Sigmoid colon (tissue), 7 donors: ENCODE data around the gene BTNL3. TPM values are rescaled to one million over a fixed set of nuclear protein-coding genes. Genes with fewer than 3 reads are reported as not detected.

ENCODE experiments used
- DNase-seq: peaks from one replicate; pipeline ENCODE4 v3.0.0-alpha.2; 2019
- H3K27ac ChIP-seq, 4 donors: fragments of 200-600 bp; sonication (generic); one replicate each; pipeline ENCODE4 v1.5.1; 2016 to 2019; ENCODE audit warnings: mild to moderate bottlenecking in 1 of 4
- H3K27me3 ChIP-seq, 3 donors: fragments of 200-600 bp; sonication (generic); one replicate each; pipeline ENCODE4 v1.5.1; 2019; ENCODE audit warnings: mild to moderate bottlenecking in 1 of 3
- H3K36me3 ChIP-seq, 4 donors: fragments of 200-600 bp; sonication (generic); one replicate each; pipeline ENCODE4 v1.5.1; 2016 to 2019
- H3K4me1 ChIP-seq, 4 donors: fragments of 200-600 bp; sonication (generic); one replicate each; pipeline ENCODE4 v1.5.1; 2017 to 2019
- H3K4me3 ChIP-seq, 4 donors: fragments of 200-600 bp; sonication (generic); one replicate each; pipeline ENCODE4 v1.5.1; 2017 to 2019; ENCODE audit warnings: mild to moderate bottlenecking in 2 of 4, moderate library complexity in 1 of 4
- H3K9me3 ChIP-seq, 4 donors: fragments of 200-600 bp in 3 of 4; sonication (generic) in 3 of 4; one replicate each; pipeline versions ENCODE4 v1.5.1 to v1.6.1; 2013 to 2019
- EP300 ChIP-seq, 4 donors: sonication (generic); formaldehyde crosslinking; IDR thresholded peaks; one replicate each; pipeline ENCODE4 v1.6.1; 2017; ENCODE audit warnings: antibody characterized with exemption in 4 of 4
- POLR2A ChIP-seq, 2 donors: fragments of 450-650 bp; IDR thresholded peaks; one replicate each; pipeline ENCODE4 v1.6.1; 2016; ENCODE audit warnings: antibody characterized with exemption in 2 of 2, mild to moderate bottlenecking in 2 of 2, moderate library complexity in 2 of 2
- POLR2AphosphoS5 ChIP-seq, 4 donors: sonication (generic); formaldehyde crosslinking; IDR thresholded peaks; one replicate each; pipeline ENCODE4 v1.6.1; 2017; ENCODE audit warnings: antibody characterized with exemption in 4 of 4
- WGBS, 2 donors: extraction: QIAGEN DNeasy Blood & Tissue Kit; methylation state at CpG; one replicate each; pipeline ENCODE4 v1.1.7; 2013; 5-methylcytosine and 5-hydroxymethylcytosine counted together
- intact Hi-C: fragments of 100-400 bp; cut with DNase I; formaldehyde crosslinking; loops from one replicate; pipeline ENCODE4 v1.15.1; 2023
- polyA plus RNA-seq, 3 donors: library from polyadenylated mRNA; stranded (reverse); fragments of 200-250 nt; gene quantifications; one replicate each; pipeline ENCODE4 v1.2.3, GENCODE V29; 2013
- total RNA-seq, 4 donors: library from RNA; depleted of rRNA; stranded (reverse); fragments of >200 nt; gene quantifications; one replicate each; pipeline ENCODE4 v1.1.0, GENCODE V29; 2016
- TF ChIP-seq, protein P1 (sequence below), 4 experiments: fragments of 450-650 bp in 3 of 4; fragments of 200-600 bp in 1 of 4; IDR thresholded peaks; one replicate each; pipeline ENCODE4 v1.5.1; 2016 to 2019; ENCODE audit warnings: antibody characterized with exemption in 4 of 4, mild to moderate bottlenecking in 3 of 4, moderate library complexity in 2 of 4
- donor health status: healthy with polysubstance abuse.
- donor health status: Bipolar disorder and iron deficiency.
- donor health status: healthy.

The BTNL3 gene
- total and polyA plus RNA-seq, 7 donors = 0.36 to 25.6 (median 18.1) TPM; not detected in 3

DNA sequence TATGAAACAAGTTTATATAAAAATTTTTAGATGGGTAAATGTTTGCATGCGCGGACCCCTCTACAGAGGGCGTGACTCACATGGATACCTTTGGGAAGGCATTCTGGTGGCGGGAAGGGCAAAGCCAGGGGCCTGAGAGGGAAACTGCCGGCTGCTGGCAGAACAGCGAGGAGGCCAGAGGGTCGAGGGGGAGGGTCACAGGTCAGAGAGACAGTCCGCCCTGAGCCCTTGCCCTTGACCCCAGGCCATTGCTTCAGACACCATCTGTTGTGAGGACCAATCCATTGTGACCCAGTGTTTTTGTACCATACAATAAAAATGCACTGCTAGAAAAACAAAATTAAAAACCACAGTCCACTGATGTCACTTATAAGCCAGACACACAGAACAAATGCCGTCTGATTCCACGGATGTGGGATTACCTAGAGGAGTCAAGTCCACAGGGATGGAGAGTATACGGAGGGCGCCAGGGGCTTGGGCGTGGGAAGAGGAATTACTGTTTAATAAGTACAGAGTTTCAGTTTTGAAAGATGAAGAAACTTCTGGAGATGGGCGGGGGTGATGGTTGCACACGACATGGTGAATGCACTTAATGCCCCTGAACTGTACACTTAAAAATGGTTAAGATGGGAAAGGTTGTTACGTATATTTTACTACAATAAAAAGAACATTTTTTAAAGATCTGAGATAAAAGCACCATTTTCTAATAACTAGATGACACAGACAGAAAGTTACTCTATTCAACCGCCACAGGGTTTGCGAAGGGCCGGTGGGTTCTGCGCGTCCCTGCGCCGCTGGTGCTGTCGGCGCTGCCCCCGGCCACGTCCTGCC, 63.4 kb downstream of the BTNL3 start:
- Histone ChIP-seq H3K27ac (no peak overlapping the region), H3K4me1 (peaks cover 0 to 21% (median 14%) of the 10 kb centered on the region in 4 donors), H3K36me3 (no peaks in the 10 kb centered on the region), H3K27me3 (peaks cover 25 to 98% (median 76%) of the 10 kb centered on the region in 3 donors), H3K9me3 (no peaks in the 10 kb centered on the region), H3K4me3 (peak overlapping the region in 2 of 4 donors; percentile 53 to 57)
- intact Hi-C loops = no loop called here
- 14 to 24% methylated on average over 27 of the region's 27 CpGs for WGBS, 2 donors
- TF ChIP-seq, protein P1, sequence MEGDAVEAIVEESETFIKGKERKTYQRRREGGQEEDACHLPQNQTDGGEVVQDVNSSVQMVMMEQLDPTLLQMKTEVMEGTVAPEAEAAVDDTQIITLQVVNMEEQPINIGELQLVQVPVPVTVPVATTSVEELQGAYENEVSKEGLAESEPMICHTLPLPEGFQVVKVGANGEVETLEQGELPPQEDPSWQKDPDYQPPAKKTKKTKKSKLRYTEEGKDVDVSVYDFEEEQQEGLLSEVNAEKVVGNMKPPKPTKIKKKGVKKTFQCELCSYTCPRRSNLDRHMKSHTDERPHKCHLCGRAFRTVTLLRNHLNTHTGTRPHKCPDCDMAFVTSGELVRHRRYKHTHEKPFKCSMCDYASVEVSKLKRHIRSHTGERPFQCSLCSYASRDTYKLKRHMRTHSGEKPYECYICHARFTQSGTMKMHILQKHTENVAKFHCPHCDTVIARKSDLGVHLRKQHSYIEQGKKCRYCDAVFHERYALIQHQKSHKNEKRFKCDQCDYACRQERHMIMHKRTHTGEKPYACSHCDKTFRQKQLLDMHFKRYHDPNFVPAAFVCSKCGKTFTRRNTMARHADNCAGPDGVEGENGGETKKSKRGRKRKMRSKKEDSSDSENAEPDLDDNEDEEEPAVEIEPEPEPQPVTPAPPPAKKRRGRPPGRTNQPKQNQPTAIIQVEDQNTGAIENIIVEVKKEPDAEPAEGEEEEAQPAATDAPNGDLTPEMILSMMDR (IDR thresholded peaks at IDR 0.05) = no peak
- TF ChIP-seq EP300 (IDR thresholded peaks at IDR 0.05) (no peak), POLR2A (IDR thresholded peaks at IDR 0.05) (no peak), POLR2AphosphoS5 (IDR thresholded peaks at IDR 0.05) (no peak)
- no peak for DNase-seq

DNA sequence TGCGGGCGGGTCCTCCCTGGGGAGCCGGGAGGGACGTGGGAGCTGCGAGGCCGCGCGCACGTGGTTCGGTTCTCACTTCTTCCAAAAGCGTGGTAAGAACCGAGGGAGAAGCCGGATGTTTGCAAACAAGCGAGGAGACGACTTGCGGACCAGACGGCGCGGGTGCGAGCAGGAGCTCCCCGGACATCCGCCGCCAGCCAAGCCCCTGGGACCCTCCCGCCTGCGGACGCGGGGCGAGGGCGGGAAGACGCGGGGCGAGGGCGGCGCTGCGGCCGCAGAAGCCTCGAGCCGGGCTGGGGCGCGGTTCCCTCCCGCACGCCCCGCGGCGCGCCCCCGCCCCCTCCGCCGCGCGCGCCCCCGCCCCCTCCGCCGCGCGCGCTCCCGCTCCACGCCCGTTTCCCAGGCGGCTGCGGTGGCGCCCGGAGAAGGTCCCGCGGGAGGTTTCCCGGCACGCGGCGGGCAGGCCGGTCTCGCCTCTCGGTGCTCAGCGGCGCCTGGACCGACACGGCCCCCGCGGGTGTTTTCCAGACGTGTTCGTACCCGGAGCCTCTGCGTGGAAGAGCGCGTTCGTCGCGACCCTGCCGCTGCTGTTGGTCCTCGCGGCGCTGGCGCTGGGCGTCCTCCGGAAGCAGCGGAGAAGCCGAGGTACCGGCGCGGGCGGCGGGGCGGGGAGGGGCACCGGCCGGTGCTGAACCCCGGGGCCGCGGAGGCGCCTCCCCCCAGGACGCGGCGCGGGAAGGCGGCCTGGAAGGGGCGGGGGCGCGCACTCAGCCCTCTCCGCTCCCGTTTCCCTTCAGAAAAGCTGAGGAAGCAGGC, 64.2 kb downstream of the BTNL3 start:
- no peaks in the 10 kb centered on the region for H3K9me3 ChIP-seq
- H3K27me3 ChIP-seq = peaks cover 25 to 98% (median 74%) of the 10 kb centered on the region in 3 donors
- no peak for TF ChIP-seq POLR2A (IDR thresholded peaks at IDR 0.05)
- no peaks in the 10 kb centered on the region for H3K36me3 ChIP-seq
- DNase-seq = no peak
- intact Hi-C loops = no loop called here
- H3K4me3 ChIP-seq = peak overlapping the region; percentile 26 to 57 (median 48)
- WGBS, 2 donors = 1% methylated on average over 120 of the region's 120 CpGs
- no peak overlapping the region for H3K27ac ChIP-seq
- peaks cover 0 to 21% (median 14%) of the 10 kb centered on the region in 4 donors for H3K4me1 ChIP-seq

DNA sequence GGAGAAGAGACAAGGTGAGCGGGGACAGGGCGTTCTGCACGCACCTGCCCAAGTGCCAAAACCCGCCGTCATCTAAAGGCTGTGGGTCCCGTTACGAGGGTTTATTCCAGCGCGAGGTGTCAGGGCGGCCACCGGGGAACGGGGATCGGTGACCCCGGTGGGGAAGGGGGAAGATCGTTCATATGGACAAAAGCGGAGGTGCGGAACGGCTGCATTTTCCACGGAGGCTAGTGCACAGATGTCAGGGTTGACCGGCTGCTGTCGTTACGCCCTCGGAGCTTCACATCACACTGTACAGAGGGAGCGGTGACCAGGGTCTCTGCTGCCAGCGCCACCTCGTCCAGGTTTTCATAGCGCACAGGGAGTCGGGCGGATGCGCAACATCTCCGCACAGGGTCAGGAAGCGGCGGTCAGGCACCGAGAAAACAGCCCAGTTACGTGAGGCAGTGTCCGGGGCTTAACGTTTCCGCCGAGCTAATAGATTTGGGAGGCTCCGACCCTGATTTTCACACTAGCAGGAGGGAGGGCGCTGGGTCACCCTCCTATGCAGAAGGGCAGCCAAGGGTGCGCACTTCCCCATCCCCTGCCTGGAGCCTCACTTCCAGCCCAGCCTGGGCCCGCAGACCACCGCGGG, 65.0 kb downstream of the BTNL3 start:
- peak overlapping the region; percentile 26 to 57 (median 48) for H3K4me3 ChIP-seq
- peaks cover 0 to 21% (median 14%) of the 10 kb centered on the region in 4 donors for H3K4me1 ChIP-seq
- no peak overlapping the region for H3K27ac ChIP-seq
- H3K36me3 ChIP-seq = no peaks in the 10 kb centered on the region
- peaks cover 25 to 98% (median 74%) of the 10 kb centered on the region in 3 donors for H3K27me3 ChIP-seq
- TF ChIP-seq, protein P1 (IDR thresholded peaks at IDR 0.05) = no peak
- no peak for TF ChIP-seq POLR2A (IDR thresholded peaks at IDR 0.05)
- TF ChIP-seq EP300 (IDR thresholded peaks at IDR 0.05) = no peak
- TF ChIP-seq POLR2AphosphoS5 (IDR thresholded peaks at IDR 0.05) = no peak
- intact Hi-C loops = no loop called here
- 2% methylated on average over 45 of the region's 45 CpGs for WGBS, 2 donors
- H3K9me3 ChIP-seq = no peaks in the 10 kb centered on the region
- DNase-seq = no peak

DNA sequence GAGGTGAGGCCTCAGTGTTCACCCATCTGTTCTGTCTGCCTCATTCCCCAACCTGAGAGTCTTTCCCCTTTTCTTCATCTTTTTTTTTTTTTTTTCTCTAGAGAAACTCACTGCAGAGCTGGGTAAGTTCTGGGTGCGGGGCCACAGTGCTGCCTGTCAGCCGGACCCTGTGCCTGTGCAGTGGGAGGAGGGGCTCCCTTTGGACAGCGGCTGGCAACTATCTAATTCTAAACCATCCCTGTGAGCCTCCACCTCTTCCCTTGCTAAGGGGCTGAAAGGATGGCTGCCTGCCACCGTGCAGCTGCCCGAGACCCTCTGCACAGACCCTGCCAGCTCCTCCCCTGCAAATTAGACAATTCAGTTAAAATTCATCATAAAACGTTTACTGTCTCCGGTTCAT, 65.5 kb downstream of the BTNL3 start:
- peaks cover 29 to 100% (median 77%) of the 10 kb centered on the region in 3 donors for H3K27me3 ChIP-seq

More for the DNA sequence above, 65.5 kb downstream of the BTNL3 start:
- no peak for DNase-seq
- Histone ChIP-seq H3K4me3 (peak overlapping the region in 1 of 4 donors; percentile 57), H3K27ac (no peak overlapping the region), H3K36me3 (no peaks in the 10 kb centered on the region), H3K4me1 (peaks cover 0 to 21% (median 15%) of the 10 kb centered on the region in 4 donors), H3K9me3 (no peaks in the 10 kb centered on the region)
- 26 to 48% methylated on average over 7 of the region's 7 CpGs for WGBS, 2 donors
- TF ChIP-seq POLR2A (IDR thresholded peaks at IDR 0.05) (no peak), POLR2AphosphoS5 (IDR thresholded peaks at IDR 0.05) (no peak), EP300 (IDR thresholded peaks at IDR 0.05) (no peak)
- TF ChIP-seq, protein P1 (IDR thresholded peaks at IDR 0.05) = no peak
- intact Hi-C loops = no loop called here
